HEK293 (cell line): ENCODE results near the gene GALNTL6.

Source experiments
- CTCF ChIA-PET: fragments of 350-600 bp; formaldehyde crosslinking; extraction: SDS; loops from one replicate; lab custom pipeline; 2021; ENCODE audit warnings: antibody characterized with exemption; lab: Yijun Ruan, JAX
- POLR2A ChIA-PET: fragments of 300-600 bp; formaldehyde crosslinking; extraction: SDS; loops from one replicate; lab custom pipeline; 2020; ENCODE audit warnings: antibody characterized with exemption, inconsistent platforms; lab: Yijun Ruan, JAX
- H3K27ac ChIP-seq: fragments of 200-500 bp; sonication (Bioruptor generic); 2 replicates; pipeline ENCODE4 v1.5.1; 2014; ENCODE audit warnings: low read depth, low read length, control low read depth, inconsistent platforms; ENCODE audit errors: extremely low read depth
- H3K36me3 ChIP-seq, 2 experiments: fragments of 200-500 bp in 1 of 2; sonication (Bioruptor generic) in 1 of 2; 1 replicate in 1 of 2; 2 replicates in 1 of 2; pipeline ENCODE4 v1.5.1; 2014 to 2017; ENCODE audit warnings: inconsistent platforms in 2 of 2, low read length in 2 of 2; ENCODE audit not compliant: control insufficient read depth in 2 of 2, insufficient read depth in 1 of 2
- H3K4me1 ChIP-seq: fragments of 200-500 bp; sonication (Bioruptor generic); 2 replicates; pipeline ENCODE4 v1.5.1; 2014; ENCODE audit warnings: mild to moderate bottlenecking, low read length, inconsistent platforms; ENCODE audit not compliant: control insufficient read depth, insufficient read depth
- H3K4me3 ChIP-seq: 2 replicates; pipeline ENCODE4 v1.5.1; 2011; ENCODE audit warnings: low read depth, mild to moderate bottlenecking, control low read depth, low read length, moderate library complexity
- H3K9me3 ChIP-seq: fragments of 200-500 bp; sonication (Bioruptor generic); 2 replicates; pipeline ENCODE4 v1.5.1; 2014; ENCODE audit warnings: low read depth, low read length, inconsistent platforms; ENCODE audit not compliant: control insufficient read depth, insufficient read depth
- BCL11B ChIP-seq: fragments of 450-650 bp; formaldehyde crosslinking; IDR thresholded peaks from 2 replicates; pipeline ENCODE4 v1.5.1; 2016; ENCODE audit warnings: low read depth, missing biosample characterization, missing genetic modification characterization
- FEZF1 ChIP-seq: fragments of 450-650 bp; formaldehyde crosslinking; IDR thresholded peaks from 2 replicates; pipeline ENCODE4 v1.5.1; 2016; ENCODE audit warnings: missing biosample characterization, missing genetic modification characterization
- HOXD13 ChIP-seq: sonication (generic); formaldehyde crosslinking; IDR thresholded peaks from 2 replicates; pipeline ENCODE4 v1.8.0; 2022; ENCODE audit warnings: missing genetic modification reagents, borderline replicate concordance
- KLF9 ChIP-seq: fragments of 450-650 bp; formaldehyde crosslinking; IDR thresholded peaks from 2 replicates; pipeline ENCODE4 v1.5.1; 2016; ENCODE audit warnings: missing biosample characterization, missing genetic modification characterization, low read depth
- MYNN ChIP-seq: fragments of 450-650 bp; formaldehyde crosslinking; IDR thresholded peaks from 2 replicates; pipeline ENCODE4 v1.5.1; 2016; ENCODE audit warnings: missing biosample characterization, missing genetic modification characterization, borderline replicate concordance
- SCRT1 ChIP-seq: fragments of 450-650 bp; formaldehyde crosslinking; IDR thresholded peaks from 2 replicates; pipeline ENCODE4 v1.5.1; 2016; ENCODE audit warnings: missing biosample characterization, missing genetic modification characterization, borderline replicate concordance
- ZNF19 ChIP-seq: fragments of 450-650 bp; formaldehyde crosslinking; IDR thresholded peaks from 2 replicates; pipeline ENCODE4; 2016; ENCODE audit warnings: missing biosample characterization, missing genetic modification characterization, low read depth
- ZNF302 ChIP-seq: fragments of 450-650 bp; formaldehyde crosslinking; IDR thresholded peaks from 2 replicates; pipeline ENCODE4 v1.5.1; 2016; ENCODE audit warnings: missing biosample characterization, missing genetic modification characterization, low read depth
- ZNF311 ChIP-seq: fragments of 450-650 bp; formaldehyde crosslinking; IDR thresholded peaks from 2 replicates; pipeline ENCODE4 v1.5.1; 2017; ENCODE audit warnings: missing biosample characterization, missing genetic modification characterization, borderline replicate concordance
- ZNF426 ChIP-seq: fragments of 450-650 bp; formaldehyde crosslinking; IDR thresholded peaks from 2 replicates; pipeline ENCODE4 v1.5.1; 2017; ENCODE audit warnings: missing biosample characterization, missing genetic modification characterization, mild to moderate bottlenecking, inconsistent platforms, moderate library complexity
- ZNF473 ChIP-seq: fragments of 450-650 bp; formaldehyde crosslinking; IDR thresholded peaks from 2 replicates; pipeline ENCODE4 v1.5.1; 2017; ENCODE audit warnings: missing biosample characterization, missing genetic modification characterization
- ZNF514 ChIP-seq: fragments of 450-650 bp; formaldehyde crosslinking; IDR thresholded peaks from 2 replicates; pipeline ENCODE4 v1.5.1; 2016; ENCODE audit warnings: missing biosample characterization, missing genetic modification characterization
- ZNF518A ChIP-seq: fragments of 450-650 bp; formaldehyde crosslinking; conservative IDR thresholded peaks from 2 replicates; pipeline ENCODE4 v1.5.1; 2016; ENCODE audit warnings: low read depth, missing biosample characterization, missing genetic modification characterization
- ZNF530 ChIP-seq: fragments of 450-650 bp; formaldehyde crosslinking; IDR thresholded peaks from 2 replicates; pipeline ENCODE4 v1.5.1; 2016; ENCODE audit warnings: low read depth, missing biosample characterization, missing genetic modification characterization
- ZNF558 ChIP-seq: fragments of 450-650 bp; formaldehyde crosslinking; IDR thresholded peaks from 2 replicates; pipeline ENCODE4 v1.5.1; 2016; ENCODE audit warnings: missing biosample characterization, missing genetic modification characterization
- ZNF560 ChIP-seq: fragments of 450-650 bp; formaldehyde crosslinking; IDR thresholded peaks from 2 replicates; pipeline ENCODE4 v1.5.1; 2017; ENCODE audit warnings: missing biosample characterization, missing genetic modification characterization, borderline replicate concordance
- ZNF610 ChIP-seq: fragments of 450-650 bp; formaldehyde crosslinking; IDR thresholded peaks from 2 replicates; pipeline ENCODE4 v1.5.1; 2016; ENCODE audit warnings: missing biosample characterization, missing genetic modification characterization, borderline replicate concordance
- ZNF660 ChIP-seq: fragments of 450-650 bp; IDR thresholded peaks from 2 replicates; pipeline ENCODE4 v1.5.1; 2018; ENCODE audit warnings: missing biosample characterization, mild to moderate bottlenecking, missing genetic modification characterization
- ZNF670 ChIP-seq: fragments of 450-650 bp; formaldehyde crosslinking; IDR thresholded peaks from 2 replicates; pipeline ENCODE4 v1.5.1; 2016; ENCODE audit warnings: missing biosample characterization, missing genetic modification characterization, low read depth
- ZNF677 ChIP-seq: fragments of 450-650 bp; IDR thresholded peaks from 2 replicates; pipeline ENCODE4 v1.5.0; 2018; ENCODE audit warnings: missing biosample characterization, mild to moderate bottlenecking, missing genetic modification characterization, moderate library complexity
- ZNF777 ChIP-seq: fragments of 450-650 bp; formaldehyde crosslinking; IDR thresholded peaks from 2 replicates; pipeline ENCODE4 v1.5.1; 2017; ENCODE audit warnings: missing biosample characterization, missing genetic modification characterization, borderline replicate concordance
- ZNF837 ChIP-seq: fragments of 450-650 bp; formaldehyde crosslinking; IDR thresholded peaks from 2 replicates; pipeline ENCODE4 v1.5.1; 2016; ENCODE audit warnings: missing biosample characterization, missing genetic modification characterization
- TF ChIP-seq, protein P1 (sequence below): fragments of 450-650 bp; formaldehyde crosslinking; IDR thresholded peaks from 2 replicates; pipeline ENCODE4 v1.5.1; 2016; ENCODE audit warnings: missing biosample characterization, missing genetic modification characterization
- TF ChIP-seq, protein P2 (sequence below): fragments of 450-650 bp; formaldehyde crosslinking; IDR thresholded peaks from 2 replicates; pipeline ENCODE4 v1.5.1; 2016; ENCODE audit warnings: missing biosample characterization, missing genetic modification characterization
- TF ChIP-seq, protein P3 (sequence below): fragments of 450-650 bp; IDR thresholded peaks from 2 replicates; pipeline ENCODE4 v1.5.1; 2018; ENCODE audit warnings: missing biosample characterization, missing genetic modification characterization
- TF ChIP-seq, protein P4 (sequence below): fragments of 450-650 bp; formaldehyde crosslinking; IDR thresholded peaks from 2 replicates; pipeline ENCODE4 v1.5.1; 2017; ENCODE audit warnings: missing biosample characterization, missing genetic modification characterization
- TF ChIP-seq, protein P5 (sequence below): fragments of 450-650 bp; formaldehyde crosslinking; IDR thresholded peaks from 2 replicates; pipeline ENCODE4 v1.5.1; 2016; ENCODE audit warnings: missing biosample characterization, missing genetic modification characterization

Gene GALNTL6

DNA sequence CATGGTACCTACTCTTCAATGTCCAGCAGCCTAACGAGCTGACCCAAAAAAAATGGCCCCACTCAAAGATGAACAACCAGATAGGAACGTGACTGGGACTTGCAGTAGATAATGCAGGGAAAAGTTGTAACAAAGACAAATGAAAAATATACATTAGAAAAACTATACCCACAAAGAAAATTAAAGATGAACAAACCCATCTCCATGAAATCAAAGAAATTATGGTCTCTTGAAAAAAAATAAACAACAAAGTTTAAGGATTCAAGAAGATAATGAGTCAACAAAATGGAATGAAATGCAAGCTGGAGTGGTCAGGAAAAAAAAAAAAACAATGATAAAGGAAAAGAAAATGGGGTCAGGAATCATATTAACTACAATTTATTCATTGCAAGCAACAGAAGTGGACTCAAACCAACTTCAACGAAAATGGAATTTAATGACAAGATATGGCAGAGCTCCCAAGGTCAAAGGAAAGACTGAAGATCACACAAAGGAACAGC lies 1045.6 kb downstream of the GALNTL6 start:
- Histone ChIP-seq H3K36me3 (no peaks in the 10 kb centered on the region), H3K27ac (no peak overlapping the region), H3K4me3 (no peak overlapping the region), H3K4me1 (no peaks in the 10 kb centered on the region), H3K9me3 (no peaks in the 10 kb centered on the region)
- ChIA-PET POLR2A (no interaction called here), CTCF (no interaction called here)
- TF ChIP-seq FEZF1 (tag by site-specific recombination) (no peak), ZNF670 (tag by site-specific recombination) (no peak), HOXD13 (CRISPR knock-in tag) (no peak), ZNF530 (no peak), ZNF558 (tag by site-specific recombination) (no peak), ZNF610 (tag by site-specific recombination) (no peak), ZNF777 (tag by site-specific recombination) (no peak), ZNF518A (tag by site-specific recombination) (no peak), ZNF19 (no peak), ZNF514 (tag by site-specific recombination) (no peak), ZNF302 (no peak), ZNF837 (tag by site-specific recombination) (no peak), MYNN (tag by site-specific recombination) (no peak), ZNF311 (tag by site-specific recombination) (no peak), ZNF677 (no peak)
- TF ChIP-seq, protein P1, sequence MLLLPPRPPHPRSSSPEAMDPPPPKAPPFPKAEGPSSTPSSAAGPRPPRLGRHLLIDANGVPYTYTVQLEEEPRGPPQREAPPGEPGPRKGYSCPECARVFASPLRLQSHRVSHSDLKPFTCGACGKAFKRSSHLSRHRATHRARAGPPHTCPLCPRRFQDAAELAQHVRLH (tag by site-specific recombination): no peak
- TF ChIP-seq, protein P2, sequence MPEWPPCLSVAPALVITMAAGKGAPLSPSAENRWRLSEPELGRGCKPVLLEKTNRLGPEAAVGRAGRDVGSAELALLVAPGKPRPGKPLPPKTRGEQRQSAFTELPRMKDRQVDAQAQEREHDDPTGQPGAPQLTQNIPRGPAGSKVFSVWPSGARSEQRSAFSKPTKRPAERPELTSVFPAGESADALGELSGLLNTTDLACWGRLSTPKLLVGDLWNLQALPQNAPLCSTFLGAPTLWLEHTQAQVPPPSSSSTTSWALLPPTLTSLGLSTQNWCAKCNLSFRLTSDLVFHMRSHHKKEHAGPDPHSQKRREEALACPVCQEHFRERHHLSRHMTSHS (tag by site-specific recombination): no peak
- TF ChIP-seq, protein P3, sequence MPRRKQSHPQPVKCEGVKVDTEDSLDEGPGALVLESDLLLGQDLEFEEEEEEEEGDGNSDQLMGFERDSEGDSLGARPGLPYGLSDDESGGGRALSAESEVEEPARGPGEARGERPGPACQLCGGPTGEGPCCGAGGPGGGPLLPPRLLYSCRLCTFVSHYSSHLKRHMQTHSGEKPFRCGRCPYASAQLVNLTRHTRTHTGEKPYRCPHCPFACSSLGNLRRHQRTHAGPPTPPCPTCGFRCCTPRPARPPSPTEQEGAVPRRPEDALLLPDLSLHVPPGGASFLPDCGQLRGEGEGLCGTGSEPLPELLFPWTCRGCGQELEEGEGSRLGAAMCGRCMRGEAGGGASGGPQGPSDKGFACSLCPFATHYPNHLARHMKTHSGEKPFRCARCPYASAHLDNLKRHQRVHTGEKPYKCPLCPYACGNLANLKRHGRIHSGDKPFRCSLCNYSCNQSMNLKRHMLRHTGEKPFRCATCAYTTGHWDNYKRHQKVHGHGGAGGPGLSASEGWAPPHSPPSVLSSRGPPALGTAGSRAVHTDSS (tag by site-specific recombination): no peak

GRCh38 chr4:172865103-172865502 lies 1051.9 kb downstream of the GALNTL6 start:
- CTCF ChIA-PET: interaction anchor here (0.6 kb wide), 1 partner anchor 14 kb away, joined by 3 read pairs; no protein-coding TSS in a partner anchor
- POLR2A ChIA-PET: no interaction called here
- Histone ChIP-seq H3K4me1 (no peaks in the 10 kb centered on the region), H3K27ac (no peak overlapping the region), H3K9me3 (no peaks in the 10 kb centered on the region), H3K4me3 (no peak overlapping the region), H3K36me3 (no peaks in the 10 kb centered on the region)
- TF ChIP-seq ZNF19: no peak
- TF ChIP-seq BCL11B: no peak
- TF ChIP-seq, protein P4, sequence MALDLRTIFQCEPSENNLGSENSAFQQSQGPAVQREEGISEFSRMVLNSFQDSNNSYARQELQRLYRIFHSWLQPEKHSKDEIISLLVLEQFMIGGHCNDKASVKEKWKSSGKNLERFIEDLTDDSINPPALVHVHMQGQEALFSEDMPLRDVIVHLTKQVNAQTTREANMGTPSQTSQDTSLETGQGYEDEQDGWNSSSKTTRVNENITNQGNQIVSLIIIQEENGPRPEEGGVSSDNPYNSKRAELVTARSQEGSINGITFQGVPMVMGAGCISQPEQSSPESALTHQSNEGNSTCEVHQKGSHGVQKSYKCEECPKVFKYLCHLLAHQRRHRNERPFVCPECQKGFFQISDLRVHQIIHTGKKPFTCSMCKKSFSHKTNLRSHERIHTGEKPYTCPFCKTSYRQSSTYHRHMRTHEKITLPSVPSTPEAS: no peak
- TF ChIP-seq ZNF660 (tag by site-specific recombination): no peak
- TF ChIP-seq FEZF1 (tag by site-specific recombination): no peak
- TF ChIP-seq ZNF426 (tag by site-specific recombination): no peak
- TF ChIP-seq, protein P5, sequence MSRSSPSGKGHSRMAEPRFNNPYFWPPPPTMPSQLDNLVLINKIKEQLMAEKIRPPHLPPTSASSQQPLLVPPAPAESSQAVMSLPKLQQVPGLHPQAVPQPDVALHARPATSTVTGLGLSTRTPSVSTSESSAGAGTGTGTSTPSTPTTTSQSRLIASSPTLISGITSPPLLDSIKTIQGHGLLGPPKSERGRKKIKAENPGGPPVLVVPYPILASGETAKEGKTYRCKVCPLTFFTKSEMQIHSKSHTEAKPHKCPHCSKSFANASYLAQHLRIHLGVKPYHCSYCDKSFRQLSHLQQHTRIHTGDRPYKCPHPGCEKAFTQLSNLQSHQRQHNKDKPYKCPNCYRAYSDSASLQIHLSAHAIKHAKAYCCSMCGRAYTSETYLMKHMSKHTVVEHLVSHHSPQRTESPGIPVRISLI (tag by site-specific recombination): no peak
- TF ChIP-seq KLF9: no peak
- TF ChIP-seq ZNF560: no peak
- TF ChIP-seq ZNF473 (tag by site-specific recombination): no peak
- no peak for TF ChIP-seq SCRT1 (tag by site-specific recombination)
